Iris pigment epithelial cell (primary cell): ENCODE data around the gene OS9.

Experiments used
- DNase-seq: peaks from one replicate; pipeline ENCODE4 v3.0.0-alpha.2; 2011; ENCODE audit warnings: low read depth

OS9 gene

GRCh38 chr12:57769594-57769993 lies 75.7 kb downstream of the OS9 start:
- no peak for DNase-seq

DNA sequence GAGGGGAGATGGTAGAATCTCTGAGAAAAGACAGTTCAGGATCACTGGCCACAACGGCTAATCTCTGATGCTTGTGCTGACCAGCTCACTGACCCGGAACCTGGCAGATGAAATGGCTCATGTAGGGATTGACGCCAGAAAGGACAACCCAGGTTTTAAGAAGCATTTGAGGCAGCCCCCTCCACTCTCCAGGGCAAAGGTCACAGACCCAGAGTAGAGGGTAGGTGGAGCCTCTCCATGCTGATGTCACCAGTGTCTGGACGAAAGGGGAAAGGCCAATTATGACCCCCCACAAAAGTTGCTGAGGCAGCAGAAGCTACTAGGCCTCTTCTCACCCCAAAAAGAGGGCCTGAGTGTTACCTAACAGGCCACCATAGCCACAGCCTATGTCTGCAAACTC lies 76.8 kb downstream of the OS9 start:
- no peak for DNase-seq
